Measurements from ENCODE around the gene ATP6V0A4. TPM values are rescaled to one million over a fixed set of nuclear protein-coding genes. Genes with fewer than 3 reads are reported as not detected.
A peak's percentile ranks its signal among the peaks of the same experiment; 100 is the strongest.

Gene ATP6V0A4
- 1 to 10 TPM in 2 of 6 donors, under 1 TPM in 2, not detected in 2; 0.49 to 1.9 (median 1.3) TPM for total RNA-seq

DNA sequence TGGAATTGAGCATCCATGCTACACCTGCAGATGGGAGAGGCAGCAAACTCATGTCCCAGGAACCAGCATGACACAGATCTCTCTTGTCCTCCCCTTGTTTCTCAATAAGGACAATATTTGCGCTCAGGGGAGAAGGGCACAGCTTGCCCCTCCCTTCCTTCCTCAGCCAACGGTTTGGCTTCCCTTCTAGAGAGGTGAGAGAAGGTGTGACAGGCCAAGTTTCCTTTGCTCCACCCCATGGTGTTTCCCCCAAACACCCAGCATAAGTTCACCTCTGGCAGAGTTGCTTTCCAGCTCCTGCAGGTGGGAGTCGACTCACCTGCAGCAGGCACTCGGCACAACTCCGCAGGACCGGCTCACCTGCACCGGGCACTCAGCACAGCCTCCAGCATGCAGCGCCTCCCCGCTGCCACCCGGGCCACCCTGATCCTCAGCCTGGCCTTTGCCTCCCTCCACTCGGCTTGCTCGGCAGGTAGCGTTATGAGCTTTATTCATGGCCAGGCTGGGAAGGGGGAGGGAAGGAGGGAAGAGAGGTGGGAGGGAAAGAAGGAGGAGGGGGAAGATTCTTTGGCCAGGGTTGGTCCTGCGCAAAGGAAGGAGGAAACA is at the start of gene ATP6V0A4, which contains the start of gene TMEM213:
ATP6V0A4 (minus strand) TSS at position 482 of the 606 bp plus-strand sequence. CDS start 26,949 bp downstream, outside the sequence.
TMEM213 (plus strand) TSS at position 280 of the 606 bp plus-strand sequence; CDS start at position 391, 111 bp downstream.
- DNase-seq: peak; percentile 66 to 67
- Histone ChIP-seq H3K9me3 (no peaks in the 10 kb centered on the region), H3K4me3 (peak within 1 kb of the TSS in 1 of 4 donors; percentile 7), H3K36me3 (no peaks in the 10 kb centered on the region), H3K27ac (no peak within 1 kb of the TSS), H3K27me3 (no peaks in the 10 kb centered on the region), H3K4me1 (peaks cover 0 to 3% (median 0%) of the 10 kb centered on the region in 4 donors)
- WGBS, 2 donors: 28 to 30% methylated on average over 9 to 12 of the region's 14 CpGs
- peak; percentile 16 to 71 for ATAC-seq (ENCODE audit: low FRiP score in 2 of 2)
- TF ChIP-seq CTCF (IDR thresholded peaks at IDR 0.05) (no peak), POLR2AphosphoS5 (IDR thresholded peaks at IDR 0.05) (no peak), POLR2A (IDR thresholded peaks at IDR 0.05) (no peak), EP300 (IDR thresholded peaks at IDR 0.05) (no peak)

- H3K9me3 ChIP-seq: no peaks in the 10 kb centered on the region
- no peaks in the 10 kb centered on the region for H3K27me3 ChIP-seq
- H3K4me1 ChIP-seq: no peaks in the 10 kb centered on the region
- H3K27ac ChIP-seq: no peak overlapping the region
- ATAC-seq (ENCODE audit: low FRiP score in 2 of 2) (no peak), DNase-seq (no peak)
- peaks cover 0 to 7% (median 1%) of the 10 kb centered on the region in 4 donors for H3K36me3 ChIP-seq
- WGBS, 2 donors: 36 to 40% methylated on average over 2 of the region's 2 CpGs
- no peak overlapping the region for H3K4me3 ChIP-seq
- TF ChIP-seq POLR2AphosphoS5 (IDR thresholded peaks at IDR 0.05): no peak
- no peak for TF ChIP-seq EP300 (IDR thresholded peaks at IDR 0.05)
- TF ChIP-seq CTCF (IDR thresholded peaks at IDR 0.05): no peak
- TF ChIP-seq POLR2A (IDR thresholded peaks at IDR 0.05): no peak
Measured at GRCh38 chr7:138845711-138846110, 47.7 kb upstream of the ATP6V0A4 start.

DNA sequence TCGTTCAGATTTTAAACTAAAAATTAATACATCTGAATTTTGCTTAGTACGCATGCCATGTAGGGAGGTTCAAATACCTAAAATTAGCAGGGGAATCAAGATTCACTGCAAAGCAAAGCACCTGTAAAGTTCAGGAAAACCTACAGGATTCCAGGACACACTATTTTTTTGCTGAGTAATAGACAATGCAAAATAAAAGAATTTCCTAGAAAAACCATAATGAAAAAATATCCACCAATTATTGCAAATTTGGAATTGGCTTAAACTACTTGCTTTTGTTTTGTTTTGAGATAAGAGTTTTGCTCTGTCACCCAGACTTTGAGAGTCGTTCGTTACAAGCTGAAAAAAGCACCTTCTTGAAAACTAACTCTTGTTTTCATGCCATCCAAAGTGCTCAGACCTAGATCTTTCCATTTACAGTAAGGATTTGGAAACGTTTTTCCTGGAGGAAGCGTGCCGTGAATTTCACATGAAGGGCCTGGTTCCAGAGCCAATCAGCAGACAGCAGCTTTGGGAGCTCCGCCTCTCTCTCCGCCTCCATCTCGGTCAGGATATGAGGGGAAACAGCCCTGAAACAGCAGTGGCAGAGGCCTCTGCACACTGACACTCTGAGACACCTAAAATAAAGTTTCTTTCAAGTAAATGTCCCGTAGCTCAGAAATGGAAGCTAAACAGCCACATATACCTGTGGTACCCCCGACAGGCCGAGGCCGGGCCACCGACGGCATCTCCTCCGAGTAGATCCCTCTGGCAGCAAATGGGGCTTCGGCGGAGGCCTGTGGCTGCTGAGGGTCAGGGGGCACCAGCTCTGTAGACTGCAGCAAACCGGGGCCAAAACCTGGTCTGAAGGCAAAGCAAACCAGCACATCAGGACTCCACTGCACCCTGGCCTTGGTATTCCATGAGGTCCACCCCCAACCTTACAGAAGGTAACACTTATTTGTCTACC is 45.9 kb upstream of the ATP6V0A4 start:
- Histone ChIP-seq H3K9me3 (no peaks in the 10 kb centered on the region), H3K4me3 (no peak overlapping the region), H3K27me3 (no peaks in the 10 kb centered on the region), H3K4me1 (no peaks in the 10 kb centered on the region), H3K36me3 (peaks cover 0 to 4% (median 0%) of the 10 kb centered on the region in 4 donors), H3K27ac (no peak overlapping the region)
- no peak for TF ChIP-seq CTCF (IDR thresholded peaks at IDR 0.05)
- no peak for TF ChIP-seq POLR2AphosphoS5 (IDR thresholded peaks at IDR 0.05)
- TF ChIP-seq POLR2A (IDR thresholded peaks at IDR 0.05): no peak
- TF ChIP-seq EP300 (IDR thresholded peaks at IDR 0.05): no peak
- DNase-seq (peak in 1 of 2 donors; percentile 70), ATAC-seq (ENCODE audit: low FRiP score in 2 of 2) (no peak)
- 89 to 93% methylated on average over 20 of the region's 20 CpGs for WGBS, 2 donors

DNA sequence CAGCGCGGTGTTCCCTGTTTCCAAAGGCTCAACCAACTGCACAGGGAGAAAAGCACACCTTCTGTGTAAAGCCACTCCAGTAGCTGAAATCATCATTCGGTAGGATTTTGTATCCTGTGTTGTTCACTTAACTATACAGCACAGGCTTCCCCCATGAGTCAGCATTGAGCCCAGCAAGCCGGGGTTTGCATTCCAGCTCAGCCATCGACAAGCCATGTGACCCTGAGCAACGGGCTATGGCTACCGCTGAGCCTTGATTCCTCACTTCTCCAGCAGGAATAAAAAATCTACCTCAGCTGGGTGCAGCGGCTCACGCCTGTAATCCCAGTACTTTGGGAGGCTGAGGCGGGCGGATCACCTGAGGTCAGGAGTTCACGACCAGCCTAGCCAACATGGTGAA is 44.1 kb upstream of the ATP6V0A4 start:
- 70 to 93% methylated on average over 8 to 12 of the region's 12 CpGs for WGBS, 2 donors
- no peaks in the 10 kb centered on the region for H3K9me3 ChIP-seq
- no peak for DNase-seq
- H3K4me3 ChIP-seq: no peak overlapping the region
- H3K4me1 ChIP-seq: peaks cover 7 to 13% (median 11%) of the 10 kb centered on the region in 4 donors
- ATAC-seq (ENCODE audit: low FRiP score in 2 of 2): no peak
- H3K27me3 ChIP-seq: no peaks in the 10 kb centered on the region
- H3K36me3 ChIP-seq: peaks cover 0 to 4% (median 0%) of the 10 kb centered on the region in 4 donors
- TF ChIP-seq POLR2AphosphoS5 (IDR thresholded peaks at IDR 0.05): no peak
- no peak for TF ChIP-seq CTCF (IDR thresholded peaks at IDR 0.05)
- no peak for TF ChIP-seq EP300 (IDR thresholded peaks at IDR 0.05)
- no peak for TF ChIP-seq POLR2A (IDR thresholded peaks at IDR 0.05)
- H3K27ac ChIP-seq: no peak overlapping the region

Data from upper lobe of left lung (tissue), 6 donors.